Right forelimb (tissue), 1 donor: ENCODE measurements around the gene TFF3.

Experiments
- DNase-seq: peaks from one replicate; pipeline ENCODE4 v3.0.0-alpha.2; 2018

TFF3 gene

DNA sequence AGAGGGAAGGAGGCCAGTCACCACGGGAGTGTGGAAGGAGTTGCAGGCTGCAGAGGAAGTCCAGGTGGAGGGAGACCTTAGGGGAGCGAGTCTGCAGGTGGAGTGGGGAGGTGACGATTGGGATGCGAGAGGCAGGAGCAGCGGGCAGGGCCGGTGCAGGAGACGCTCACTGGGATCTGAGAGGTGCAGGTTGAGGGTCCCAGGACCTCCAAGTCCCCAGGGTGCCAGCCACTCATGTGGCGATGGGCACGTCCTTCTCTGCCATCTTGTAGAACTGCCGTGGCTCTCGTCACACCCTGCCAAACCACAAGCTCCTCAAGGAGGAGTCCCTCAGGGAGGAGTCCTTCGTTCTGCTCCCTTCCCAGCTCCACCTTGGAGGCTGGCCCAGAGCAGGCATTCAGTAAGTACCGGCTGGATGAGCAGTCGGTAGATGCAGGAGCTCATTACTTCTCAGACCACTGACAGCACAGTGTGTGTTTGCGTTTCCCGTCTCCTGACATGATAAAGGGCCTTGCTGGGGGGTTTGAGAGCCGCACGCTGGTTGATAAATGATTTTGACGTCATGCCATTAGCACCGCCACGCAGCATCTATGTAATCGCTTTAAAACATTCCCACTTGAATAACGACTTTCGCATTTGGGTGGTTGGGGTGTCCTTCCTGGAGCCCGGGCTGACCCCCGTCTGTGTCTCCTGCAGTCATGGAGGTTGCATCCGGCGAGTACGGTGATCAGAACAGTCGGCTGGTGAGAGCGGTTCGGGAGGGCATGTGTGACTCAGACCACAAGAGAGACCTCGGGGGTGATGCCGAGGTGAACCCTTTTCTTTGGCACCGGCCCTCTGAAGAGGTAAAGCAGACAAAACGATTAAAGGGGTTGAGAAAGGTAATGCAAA, 27.8 kb downstream of the TFF3 start:
- no peak for DNase-seq

- no peak for DNase-seq
Measured at GRCh38 chr21:42286416-42286815, 28.8 kb downstream of the TFF3 start.

DNA sequence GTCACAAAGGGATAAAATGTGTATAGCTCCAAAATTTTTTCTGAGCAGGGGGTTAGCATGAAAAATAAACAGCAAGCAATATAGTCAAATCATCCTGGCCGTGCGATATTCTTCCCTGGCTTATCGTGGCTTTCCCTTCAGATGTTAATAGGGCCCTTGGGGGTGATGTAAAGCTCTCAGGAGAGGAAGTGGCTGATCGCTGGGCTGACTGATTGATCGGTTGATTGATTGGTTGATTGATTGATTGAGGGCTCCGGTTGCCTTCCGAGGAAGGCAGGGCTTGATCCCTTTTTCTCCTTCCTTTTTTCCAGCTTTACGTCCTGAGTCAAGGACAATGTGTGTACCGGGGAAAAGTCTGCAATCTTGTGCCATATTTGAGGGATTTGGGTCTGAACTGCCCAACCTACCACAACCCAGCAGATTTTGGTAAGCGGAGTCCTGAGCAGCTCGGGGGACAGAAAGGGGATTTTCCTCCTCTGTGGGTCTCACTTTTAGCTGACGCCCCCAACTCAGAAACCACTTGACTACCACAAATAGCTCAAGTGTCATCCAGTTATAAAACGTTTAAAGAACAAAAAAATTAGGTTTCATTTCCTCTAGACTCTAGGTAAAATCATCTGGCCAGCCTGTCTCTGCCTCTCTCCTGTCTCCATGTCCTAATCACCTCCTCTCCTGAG, 29.5 kb downstream of the TFF3 start:
- DNase-seq: no peak

DNA sequence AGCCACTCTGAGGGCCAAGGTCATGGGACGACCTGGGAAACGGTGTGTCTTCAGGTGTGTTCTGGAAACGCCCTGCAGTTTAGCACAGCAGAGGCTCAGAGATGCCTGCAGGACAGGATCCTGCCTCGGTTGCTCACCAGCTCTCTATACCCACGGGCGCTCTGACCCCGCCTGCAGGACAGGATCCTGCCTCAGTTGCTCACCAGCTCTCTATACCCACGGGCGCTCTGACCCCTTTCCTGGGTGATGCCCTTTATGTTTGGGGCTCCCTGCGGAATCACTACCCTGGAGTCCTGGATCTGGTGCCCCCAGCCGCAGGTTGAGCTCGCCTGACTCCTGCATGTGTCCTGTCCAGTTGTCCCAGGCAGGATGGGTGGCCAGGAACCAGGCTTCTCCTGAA, 32.5 kb downstream of the TFF3 start:
- DNase-seq: no peak

DNA sequence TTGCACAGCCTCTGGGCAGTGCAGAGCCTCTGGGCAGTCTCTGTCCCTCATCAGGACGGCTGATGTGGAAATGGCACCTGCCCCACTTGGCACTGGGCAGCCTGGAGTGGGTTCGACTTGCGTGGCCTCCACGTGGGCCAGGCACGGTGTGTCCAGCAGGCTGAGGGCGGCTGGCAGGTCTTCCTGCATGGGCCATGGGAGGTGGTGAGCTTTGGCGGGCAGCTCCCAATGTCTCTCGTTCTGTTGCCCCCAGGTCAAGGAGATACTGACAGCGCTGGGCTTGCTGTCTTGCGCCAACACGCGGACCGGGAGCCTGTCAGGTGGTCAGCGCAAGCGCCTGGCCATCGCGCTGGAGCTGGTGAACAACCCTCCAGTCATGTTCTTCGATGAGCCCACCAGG, 33.2 kb downstream of the TFF3 start:
- no peak for DNase-seq

DNA sequence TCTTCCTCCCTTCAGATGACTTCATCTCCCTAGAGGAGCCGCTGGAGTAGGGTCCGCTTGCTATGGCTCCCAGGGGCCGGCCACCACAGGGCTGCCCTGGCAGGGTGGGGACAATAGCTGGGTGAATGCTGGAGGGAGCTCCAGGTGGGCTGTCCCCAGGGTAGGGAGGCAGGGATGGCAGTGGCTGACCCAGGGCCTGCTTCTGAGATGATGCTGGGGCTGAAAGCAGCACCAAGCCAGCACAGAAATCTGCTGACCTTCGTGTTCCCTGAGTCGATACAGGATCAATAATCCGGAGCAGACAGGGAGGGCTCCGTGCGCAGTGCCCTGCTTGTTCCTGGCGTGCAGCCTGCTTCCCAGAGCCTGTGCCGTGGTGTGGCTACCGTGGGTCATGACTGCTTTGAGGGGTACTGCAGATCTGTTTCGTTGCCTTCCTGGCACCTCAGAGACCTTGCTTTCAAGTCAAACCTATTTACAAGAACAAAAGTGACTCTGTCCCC, 34.0 kb downstream of the TFF3 start:
- no peak for DNase-seq

DNA sequence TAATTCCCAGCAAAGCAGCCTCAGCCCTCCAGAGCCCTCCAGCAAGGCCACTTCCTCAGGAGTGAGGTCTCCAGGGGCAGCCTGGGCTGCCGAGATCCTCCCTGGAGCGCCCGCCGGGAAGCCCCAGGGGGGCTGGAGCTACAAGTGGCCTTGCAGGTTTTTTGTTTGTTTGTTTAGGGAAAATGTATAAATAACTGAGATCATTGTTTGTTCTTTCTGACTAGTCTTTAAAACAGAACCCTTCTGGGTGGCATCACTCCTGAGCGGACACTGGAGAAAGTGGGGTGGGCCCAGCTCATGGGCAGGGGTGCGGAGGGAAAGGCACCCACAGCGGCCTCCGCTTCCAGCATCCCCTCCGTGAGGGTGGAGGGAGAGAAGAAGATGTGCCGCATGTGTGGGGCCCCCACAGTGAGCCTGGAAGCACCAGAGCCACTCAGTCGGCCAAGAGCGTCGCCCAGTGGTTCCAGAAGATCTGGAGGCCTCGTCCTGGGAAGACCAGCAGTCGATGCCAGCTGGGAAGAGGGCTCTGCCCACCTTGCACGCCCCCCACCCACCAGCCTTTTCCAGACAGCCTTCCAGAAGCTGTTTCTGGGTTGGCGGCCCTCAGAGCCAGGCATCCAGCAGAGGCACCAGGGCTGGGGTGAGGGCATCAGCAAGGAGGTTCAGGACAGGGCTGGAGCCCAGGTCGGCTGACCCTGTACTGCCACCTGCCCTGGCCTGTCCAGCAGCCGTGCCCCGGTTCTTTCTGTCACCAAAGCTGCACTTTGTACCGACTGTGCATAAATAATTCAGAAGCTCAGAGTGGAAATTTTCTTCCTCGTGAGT, 34.6 kb downstream of the TFF3 start:
- no peak for DNase-seq

GRCh38 chr21:42279888-42280287, 35.3 kb downstream of the TFF3 start:
- no peak for DNase-seq

DNA sequence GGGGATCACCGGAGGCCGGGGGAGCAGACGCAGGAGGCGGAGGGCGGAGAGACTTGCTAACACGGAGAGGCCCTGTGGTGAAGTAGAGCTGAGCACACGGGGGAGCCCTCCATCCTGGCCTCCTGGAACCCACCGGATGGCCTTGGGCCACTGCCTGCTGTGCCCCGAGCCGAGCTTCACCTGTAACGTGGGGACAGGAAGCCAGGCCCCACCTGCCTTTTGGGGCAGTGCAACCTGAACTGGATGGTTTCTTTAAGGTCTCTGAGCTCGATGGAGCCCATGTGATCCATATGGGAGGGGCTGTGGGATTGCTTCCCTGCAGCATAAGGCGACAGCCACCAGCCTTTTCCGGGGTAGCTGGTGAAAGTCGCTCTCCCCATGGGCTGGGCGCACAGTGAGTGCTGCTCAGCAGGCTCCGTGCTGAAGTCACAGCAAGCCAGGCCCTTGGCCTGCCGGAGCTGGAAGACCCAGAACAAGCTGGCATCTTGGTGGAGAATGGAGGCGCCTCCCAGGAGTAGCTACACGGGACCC, 35.8 kb downstream of the TFF3 start:
- no peak for DNase-seq

DNA sequence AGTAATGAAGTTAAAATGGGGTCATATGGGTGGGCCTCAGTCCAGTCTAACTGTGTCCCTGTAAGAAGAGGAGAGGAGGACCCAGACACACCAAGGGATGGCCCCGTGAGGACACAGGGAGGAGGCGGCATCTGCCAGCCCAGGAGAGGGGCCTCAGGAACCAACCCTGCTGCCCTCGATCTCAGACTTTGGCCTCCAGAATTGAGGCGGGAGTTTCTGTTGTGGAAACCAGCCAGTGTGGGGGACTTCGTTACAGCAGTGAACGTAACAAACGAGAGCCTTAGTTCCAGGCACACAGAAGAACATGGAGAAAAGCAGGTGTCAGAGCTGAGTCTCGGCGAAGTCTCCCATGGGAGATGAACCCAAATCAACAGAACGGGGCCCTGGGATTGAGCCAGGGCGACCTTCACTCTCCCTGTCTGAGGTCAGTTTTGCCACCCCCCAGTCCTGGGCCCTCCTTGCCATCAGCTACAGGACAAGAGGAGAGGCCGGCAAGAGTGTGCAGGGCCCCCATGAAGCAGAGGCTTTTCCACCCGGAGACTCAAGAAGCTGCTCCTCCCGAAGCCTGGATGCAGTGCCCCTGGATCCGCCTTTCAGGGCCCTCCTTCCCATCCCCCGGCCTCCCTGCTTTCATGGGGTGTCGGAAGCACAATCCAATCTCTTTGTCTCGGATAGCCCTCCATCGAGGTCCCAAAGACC, 36.6 kb downstream of the TFF3 start:
- DNase-seq: no peak

DNA sequence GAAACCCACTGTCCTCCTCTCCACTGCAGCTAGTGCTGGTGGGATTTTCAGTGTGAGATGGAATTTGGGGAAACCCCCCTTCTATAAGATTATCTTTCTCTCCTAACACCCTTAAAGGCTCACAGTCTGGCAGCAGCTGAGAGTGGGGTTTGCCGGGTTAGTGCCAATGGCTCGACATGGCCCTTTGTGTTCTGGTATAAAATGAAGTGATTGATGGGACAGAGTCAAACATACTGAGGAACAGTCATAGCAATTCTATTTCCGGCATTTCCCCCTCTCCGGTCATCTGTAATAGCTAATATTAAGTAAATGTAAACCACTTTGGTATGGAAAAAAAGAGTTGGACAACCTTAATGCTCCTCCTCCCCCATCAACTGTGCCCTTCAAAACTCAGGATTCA, 37.6 kb downstream of the TFF3 start:
- DNase-seq: no peak

DNA sequence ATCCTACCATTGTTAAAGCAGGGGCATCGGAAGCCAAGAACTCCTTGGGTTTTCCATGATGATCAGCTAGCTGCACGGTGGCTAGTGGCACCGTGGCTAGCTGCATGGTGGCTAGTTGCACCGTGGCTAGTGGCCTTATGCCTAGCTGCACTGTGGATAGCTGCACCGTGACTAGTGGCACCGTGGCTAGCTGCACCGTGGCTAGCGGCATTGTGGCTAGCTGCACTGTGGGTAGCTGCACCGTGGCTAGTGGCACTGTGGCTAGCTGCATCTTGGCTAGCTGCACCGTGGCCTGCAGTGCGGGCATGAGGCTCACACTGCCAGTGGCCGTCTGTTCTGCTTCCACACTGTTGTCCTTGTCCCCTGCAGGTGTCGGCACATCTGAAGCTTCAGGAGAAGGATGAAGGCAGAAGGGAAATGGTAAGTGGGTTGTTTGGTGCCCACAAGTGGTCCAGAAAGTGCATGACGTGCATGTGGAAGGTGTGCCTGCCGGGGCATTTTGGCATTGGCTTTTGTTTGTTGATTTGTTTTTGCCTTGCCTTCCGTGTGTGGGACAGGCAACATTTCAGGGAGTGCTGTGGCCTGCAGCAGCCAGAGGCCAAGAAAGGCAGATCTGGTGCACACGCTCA, 38.6 kb downstream of the TFF3 start:
- no peak for DNase-seq

- no peak for DNase-seq
Measured at GRCh38 chr21:42276076-42276475, 39.1 kb downstream of the TFF3 start.

DNA sequence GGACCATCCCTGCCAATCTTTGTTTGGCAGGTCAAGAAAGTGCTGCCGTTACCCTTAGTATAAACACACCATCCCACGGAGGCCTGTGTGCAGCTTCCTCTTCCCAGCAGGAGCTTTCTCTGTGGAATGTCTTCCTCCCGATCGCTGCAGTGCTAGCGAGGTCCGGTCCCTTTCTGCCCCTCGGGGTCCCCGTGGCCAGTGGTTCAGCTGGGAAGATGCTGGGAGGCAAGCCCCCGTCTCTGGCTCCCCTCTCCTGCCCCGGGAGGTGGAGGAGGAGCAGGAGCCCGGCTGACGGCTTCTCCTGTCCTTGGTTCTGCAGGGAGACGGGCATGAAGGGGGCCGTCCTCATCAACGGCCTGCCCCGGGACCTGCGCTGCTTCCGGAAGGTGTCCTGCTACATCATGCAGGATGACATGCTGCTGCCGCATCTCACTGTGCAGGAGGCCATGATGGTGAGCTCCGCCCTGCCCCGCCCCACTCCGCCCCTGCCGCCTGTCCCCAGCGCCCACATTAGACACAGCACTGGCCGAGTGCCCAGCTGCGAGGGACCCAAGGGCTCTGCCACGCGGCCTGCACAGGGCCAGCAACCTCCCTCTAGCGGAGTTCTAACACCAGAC, 42.1 kb downstream of the TFF3 start:
- no peak for DNase-seq

GRCh38 chr21:42272109-42272962, 42.9 kb downstream of the TFF3 start:
- DNase-seq: no peak

- DNase-seq: no peak
Measured at GRCh38 chr21:42271065-42271464, 44.1 kb downstream of the TFF3 start.

- no peak for DNase-seq
Measured at GRCh38 chr21:42269386-42269785, 45.8 kb downstream of the TFF3 start.

DNA sequence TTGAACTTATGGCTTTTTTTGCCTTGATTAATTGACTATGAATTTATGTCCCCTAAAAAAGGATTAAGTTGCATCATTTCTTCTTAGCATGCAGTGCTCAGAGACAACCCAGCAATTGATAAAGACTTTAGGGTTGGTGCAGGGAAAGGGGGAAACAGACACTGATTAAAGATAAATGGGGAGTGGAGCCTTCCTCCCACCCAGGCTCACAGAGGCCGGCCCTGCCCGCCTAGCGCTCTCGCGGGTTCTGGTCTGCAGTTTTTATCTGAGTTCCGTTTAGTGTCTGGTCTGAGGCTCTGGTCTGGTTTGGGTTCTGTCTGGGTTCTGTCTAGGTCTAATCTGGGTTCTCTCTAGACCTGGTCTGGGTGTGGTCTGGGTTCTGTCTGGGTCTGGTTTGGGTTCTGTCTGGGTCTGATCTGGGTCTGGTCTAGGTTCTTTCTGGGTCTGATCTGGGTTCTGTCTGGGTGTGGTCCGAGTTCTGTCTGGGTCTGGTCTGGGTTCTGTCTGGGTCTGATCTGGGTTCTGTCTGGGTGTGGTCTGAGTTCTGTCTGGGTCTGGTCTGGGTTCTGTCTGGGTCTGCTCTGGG, 48.1 kb downstream of the TFF3 start:
- DNase-seq: no peak

DNA sequence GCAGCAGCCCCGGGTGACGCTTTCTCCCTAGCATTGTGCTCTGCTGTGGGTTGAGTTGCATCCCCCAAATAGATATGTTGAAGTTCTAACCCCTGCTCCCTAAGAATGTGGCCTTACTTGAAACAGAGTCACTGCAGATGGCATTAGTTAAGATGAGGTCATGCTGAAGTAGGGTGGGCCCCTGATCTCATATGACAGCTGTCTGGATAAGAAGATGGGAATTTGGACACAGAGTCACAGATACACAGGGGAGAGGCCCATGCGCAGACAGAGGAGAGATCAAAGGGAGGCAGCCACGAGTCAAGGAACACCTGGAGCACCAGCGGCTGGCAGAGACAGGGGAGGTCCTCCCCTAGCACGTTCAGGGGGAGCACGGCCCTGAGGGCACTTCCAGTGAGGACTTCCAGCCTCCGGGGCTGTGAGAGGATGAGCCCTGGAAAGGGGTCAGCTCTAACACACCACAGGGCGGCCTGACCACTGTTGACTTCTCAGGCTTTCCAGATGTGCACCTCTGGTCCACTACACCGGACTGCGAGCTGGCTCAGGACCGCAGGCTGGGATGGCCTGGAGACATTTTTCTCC, 49.9 kb downstream of the TFF3 start:
- DNase-seq: no peak
